Measurements from ENCODE around the gene VCL. TPM values are rescaled to one million over a fixed set of nuclear protein-coding genes. Genes with fewer than 3 reads are reported as not detected.

VCL gene
- total and polyA plus RNA-seq, 2 donors (not counting 1 experiment from before 2014, with no cell fraction given) = 161 to 316 TPM

GRCh38 chr10:74035303-74035702 is 37.4 kb downstream of the VCL start:
- H2AFZ ChIP-seq (ENCODE audit: low read length) = no peak overlapping the region
- no peak for TF ChIP-seq EZH2 (IDR thresholded peaks at IDR 0.05; ENCODE audit: low read length, missing control alignments)
- peak in 1 of 2 donors; percentile 37 for TF ChIP-seq CTCF (conservative IDR thresholded peaks at IDR 0.05 in 1 of 2, IDR thresholded peaks at IDR 0.05 in 1 of 2; ENCODE audit: low read depth in 1 of 2, low read length in 2 of 2)
- peaks cover 78% of the 10 kb centered on the region for H3K79me2 ChIP-seq (ENCODE audit: control insufficient read depth, insufficient read depth, low read length)
- peaks cover 1% of the 10 kb centered on the region for H3K36me3 ChIP-seq (ENCODE audit: control insufficient read depth, insufficient read depth, low read length)
- H3K4me3 ChIP-seq (replicated peaks in 1 of 4; ENCODE audit: control extremely low read depth in 1 of 4, insufficient read depth in 1 of 4, low read depth in 3 of 4, low read length in 4 of 4) = no peak overlapping the region
- no peaks in the 10 kb centered on the region for H3K27me3 ChIP-seq (ENCODE audit: control insufficient read depth, insufficient read depth, low read length)
- no peak overlapping the region for H3K27ac ChIP-seq (ENCODE audit: insufficient read depth, low read length)
- H4K20me1 ChIP-seq (ENCODE audit: control insufficient read depth, extremely low read depth, insufficient read depth, low read length) = no peaks in the 10 kb centered on the region
- H3K9me3 ChIP-seq (ENCODE audit: control insufficient read depth, insufficient read depth, low read depth, low read length) = no peaks in the 10 kb centered on the region
- peak; percentile 50 to 52 for DNase-seq (ENCODE audit: low read depth in 2 of 2)
- H3K4me2 ChIP-seq (ENCODE audit: extremely low read depth, insufficient read depth, low read length) = no peak overlapping the region
- peaks cover 17% of the 10 kb centered on the region for H3K4me1 ChIP-seq (ENCODE audit: control insufficient read depth, extremely low read depth, insufficient read depth, low read length)
- H3K9ac ChIP-seq (ENCODE audit: insufficient read depth, low read length) = no peak overlapping the region

- no peak overlapping the region for H3K27ac ChIP-seq (ENCODE audit: insufficient read depth, low read length)
- H3K27me3 ChIP-seq (ENCODE audit: control insufficient read depth, insufficient read depth, low read length) = no peaks in the 10 kb centered on the region
- H4K20me1 ChIP-seq (ENCODE audit: control insufficient read depth, extremely low read depth, insufficient read depth, low read length) = no peaks in the 10 kb centered on the region
- TF ChIP-seq CTCF (conservative IDR thresholded peaks at IDR 0.05 in 1 of 2, IDR thresholded peaks at IDR 0.05 in 1 of 2; ENCODE audit: low read depth in 1 of 2, low read length in 2 of 2) (no peak), EZH2 (IDR thresholded peaks at IDR 0.05; ENCODE audit: low read length, missing control alignments) (no peak)
- no peaks in the 10 kb centered on the region for H3K36me3 ChIP-seq (ENCODE audit: control insufficient read depth, insufficient read depth, low read length)
- H3K4me3 ChIP-seq (replicated peaks in 1 of 4; ENCODE audit: control extremely low read depth in 1 of 4, insufficient read depth in 1 of 4, low read depth in 3 of 4, low read length in 4 of 4) = no peak overlapping the region
- H3K4me2 ChIP-seq (ENCODE audit: extremely low read depth, insufficient read depth, low read length) = no peak overlapping the region
- no peak overlapping the region for H3K9ac ChIP-seq (ENCODE audit: insufficient read depth, low read length)
- DNase-seq (ENCODE audit: low read depth in 2 of 2) = no peak
- peaks cover 13% of the 10 kb centered on the region for H3K4me1 ChIP-seq (ENCODE audit: control insufficient read depth, extremely low read depth, insufficient read depth, low read length)
- no peaks in the 10 kb centered on the region for H3K9me3 ChIP-seq (ENCODE audit: control insufficient read depth, insufficient read depth, low read depth, low read length)
- H2AFZ ChIP-seq (ENCODE audit: low read length) = no peak overlapping the region
- H3K79me2 ChIP-seq (ENCODE audit: control insufficient read depth, insufficient read depth, low read length) = peaks cover 78% of the 10 kb centered on the region
Measured at GRCh38 chr10:74036474-74036873, 38.6 kb downstream of the VCL start.

GRCh38 chr10:74039561-74040145 is 41.7 kb downstream of the VCL start:
- Histone ChIP-seq H3K4me1 (ENCODE audit: control insufficient read depth, extremely low read depth, insufficient read depth, low read length) (peaks cover 11% of the 10 kb centered on the region), H3K27me3 (ENCODE audit: control insufficient read depth, insufficient read depth, low read length) (no peaks in the 10 kb centered on the region), H3K36me3 (ENCODE audit: control insufficient read depth, insufficient read depth, low read length) (no peaks in the 10 kb centered on the region), H3K4me2 (ENCODE audit: extremely low read depth, insufficient read depth, low read length) (no peak overlapping the region), H4K20me1 (ENCODE audit: control insufficient read depth, extremely low read depth, insufficient read depth, low read length) (no peaks in the 10 kb centered on the region), H3K9ac (ENCODE audit: insufficient read depth, low read length) (no peak overlapping the region), H3K4me3 (replicated peaks in 1 of 4; ENCODE audit: control extremely low read depth in 1 of 4, insufficient read depth in 1 of 4, low read depth in 3 of 4, low read length in 4 of 4) (peak overlapping the region in 1 of 4 experiments; percentile 2), H2AFZ (ENCODE audit: low read length) (no peak overlapping the region), H3K9me3 (ENCODE audit: control insufficient read depth, insufficient read depth, low read depth, low read length) (no peaks in the 10 kb centered on the region), H3K79me2 (ENCODE audit: control insufficient read depth, insufficient read depth, low read length) (peaks cover 71% of the 10 kb centered on the region), H3K27ac (ENCODE audit: insufficient read depth, low read length) (peak overlapping the region; percentile 56)
- DNase-seq (ENCODE audit: low read depth in 2 of 2) = peak; percentile 70 to 79
- TF ChIP-seq EZH2 (IDR thresholded peaks at IDR 0.05; ENCODE audit: low read length, missing control alignments) = no peak
